H9 (cell line): ENCODE results near the gene DLG5. TPM values are rescaled to one million over a fixed set of nuclear protein-coding genes. Genes with fewer than 3 reads are reported as not detected.

ENCODE experiments used
- DNase-seq: peaks from one replicate; pipeline ENCODE4 v3.0.0-alpha.2; 2017
- H2AFZ ChIP-seq: one replicate; pipeline ENCODE4 v1.6.1; 2013; ENCODE audit warnings: mild to moderate bottlenecking, low read length, control low read depth, moderate library complexity
- H2AK5ac ChIP-seq: 2 replicates; pipeline ENCODE4 v1.6.1; 2013; ENCODE audit warnings: low read length, control low read depth, mixed read lengths; ENCODE audit not compliant: insufficient read length
- H2BK120ac ChIP-seq: one replicate; pipeline ENCODE4 v1.6.1; 2013; ENCODE audit warnings: low read depth, mild to moderate bottlenecking, low read length, control low read depth, inconsistent platforms; ENCODE audit not compliant: poor library complexity, severe bottlenecking
- H2BK12ac ChIP-seq: 2 replicates; pipeline ENCODE4 v1.6.1; 2013; ENCODE audit warnings: low read length, control low read depth, mixed read lengths, low read depth; ENCODE audit not compliant: insufficient read length
- H2BK15ac ChIP-seq: 2 replicates; pipeline ENCODE4 v1.6.1; 2013; ENCODE audit warnings: low read depth, low read length, control low read depth
- H2BK20ac ChIP-seq: one replicate; pipeline ENCODE4 v1.6.1; 2013; ENCODE audit warnings: low read depth, mild to moderate bottlenecking, low read length, control low read depth, inconsistent platforms; ENCODE audit not compliant: poor library complexity, severe bottlenecking
- H2BK5ac ChIP-seq: 2 replicates; pipeline ENCODE4 v1.6.1; 2013; ENCODE audit warnings: low read length, control low read depth, mixed read lengths; ENCODE audit not compliant: insufficient read length
- H3K14ac ChIP-seq: 2 replicates; pipeline ENCODE4 v1.6.1; 2013; ENCODE audit warnings: low read length, control low read depth; ENCODE audit not compliant: insufficient read depth
- H3K18ac ChIP-seq: 2 replicates; pipeline ENCODE4 v1.6.1; 2013; ENCODE audit warnings: low read depth, mild to moderate bottlenecking, mixed read lengths, low read length, control low read depth; ENCODE audit not compliant: insufficient read length
- H3K23ac ChIP-seq: 2 replicates; pipeline ENCODE4 v1.6.1; 2013; ENCODE audit warnings: low read length, control low read depth, mixed read lengths, low read depth; ENCODE audit not compliant: insufficient read length
- H3K23me2 ChIP-seq: 2 replicates; pipeline ENCODE4 v1.6.1; 2013; ENCODE audit warnings: low read depth, mild to moderate bottlenecking, mixed read lengths, low read length, control low read depth; ENCODE audit not compliant: insufficient read length, poor library complexity, severe bottlenecking
- H3K27ac ChIP-seq: 2 replicates; pipeline ENCODE4 v1.5.1; 2013; ENCODE audit warnings: low read length, control low read depth, mixed read lengths, low read depth; ENCODE audit not compliant: insufficient read length
- H3K27me3 ChIP-seq: 2 replicates; pipeline ENCODE4 v1.6.1; 2013; ENCODE audit warnings: low read length, control low read depth, inconsistent platforms; ENCODE audit not compliant: insufficient read depth
- H3K4ac ChIP-seq: 2 replicates; pipeline ENCODE4 v1.6.1; 2013; ENCODE audit warnings: low read depth, mild to moderate bottlenecking, control low read depth, inconsistent platforms, low read length, moderate library complexity
- H3K4me1 ChIP-seq: 2 replicates; pipeline ENCODE4 v1.6.1; 2013; ENCODE audit warnings: low read length, control low read depth, inconsistent platforms; ENCODE audit not compliant: insufficient read depth
- H3K4me2 ChIP-seq: 2 replicates; pipeline ENCODE4 v1.6.1; 2013; ENCODE audit warnings: low read length, control low read depth, mixed read lengths; ENCODE audit not compliant: insufficient read length, insufficient read depth
- H3K56ac ChIP-seq: 2 replicates; pipeline ENCODE4 v1.6.1; 2013; ENCODE audit warnings: low read depth, mild to moderate bottlenecking, mixed read lengths, low read length, control low read depth; ENCODE audit not compliant: insufficient read length
- H3K79me1 ChIP-seq: 2 replicates; pipeline ENCODE4 v1.6.1; 2013; ENCODE audit warnings: low read depth, mild to moderate bottlenecking, moderate library complexity, low read length, control low read depth, inconsistent platforms; ENCODE audit not compliant: insufficient read depth, poor library complexity, severe bottlenecking
- H3K79me2 ChIP-seq: 2 replicates; pipeline ENCODE4 v1.6.1; 2013; ENCODE audit warnings: low read length, control low read depth, inconsistent platforms; ENCODE audit not compliant: insufficient read depth
- H3K9ac ChIP-seq: 2 replicates; pipeline ENCODE4 v1.6.1; 2013; ENCODE audit warnings: low read length, control low read depth, mixed read lengths; ENCODE audit not compliant: insufficient read length; ENCODE audit errors: extremely low read depth
- H3K9me3 ChIP-seq: one replicate; pipeline ENCODE4 v1.6.1; 2013; ENCODE audit warnings: low read depth, low read length, inconsistent platforms; ENCODE audit not compliant: control insufficient read depth
- H3T11ph ChIP-seq: one replicate; pipeline ENCODE4 v1.6.1; 2013; ENCODE audit warnings: mild to moderate bottlenecking, low read length, control low read depth, inconsistent platforms
- H4K20me1 ChIP-seq: one replicate; pipeline ENCODE4 v1.6.1; 2013; ENCODE audit not compliant: control insufficient read depth, insufficient read length, insufficient read depth
- H4K5ac ChIP-seq: 2 replicates; pipeline ENCODE4 v1.6.1; 2013; ENCODE audit warnings: low read depth, mild to moderate bottlenecking, mixed read lengths, low read length, control low read depth; ENCODE audit not compliant: insufficient read length
- H4K8ac ChIP-seq: replicated peaks from 2 replicates; pipeline ENCODE4 v1.6.1; 2013; ENCODE audit warnings: low read length, control low read depth, mixed read lengths, low read depth; ENCODE audit not compliant: insufficient read length
- H4K91ac ChIP-seq: 2 replicates; pipeline ENCODE4 v1.6.1; 2013; ENCODE audit warnings: low read depth, mild to moderate bottlenecking, moderate library complexity, mixed read lengths, low read length, control low read depth; ENCODE audit not compliant: insufficient read length
- H3K27ac Mint-ChIP-seq, 3 experiments: 2 replicates in 2 of 3; 3 replicates in 1 of 3; pipeline ENCODE4 v1.8.0; 2020 to 2021; ENCODE audit warnings: mixed read lengths in 3 of 3, mild to moderate bottlenecking in 1 of 3, moderate library complexity in 1 of 3
- H3K27me3 Mint-ChIP-seq: 2 replicates; pipeline ENCODE4 v1.8.0; 2021; ENCODE audit warnings: low read depth, mild to moderate bottlenecking, moderate library complexity, mixed read lengths
- H3K36me3 Mint-ChIP-seq, 3 experiments: 2 replicates in 2 of 3; 3 replicates in 1 of 3; pipeline ENCODE4 v1.8.0; 2020 to 2021; ENCODE audit warnings: low read depth in 3 of 3, mixed read lengths in 3 of 3; ENCODE audit not compliant: insufficient read depth in 1 of 3
- H3K4me1 Mint-ChIP-seq, 2 experiments: 2 replicates each; pipeline ENCODE4 v1.8.0; 2020; ENCODE audit warnings: mixed read lengths in 2 of 2
- H3K4me3 Mint-ChIP-seq, 2 experiments: 2 replicates in 1 of 2; 3 replicates in 1 of 2; pipeline ENCODE4 v1.8.0; 2020 to 2021; ENCODE audit warnings: mild to moderate bottlenecking in 2 of 2, mixed read lengths in 2 of 2, moderate library complexity in 1 of 2
- H3K9me3 Mint-ChIP-seq, 2 experiments: 2 replicates in 1 of 2; 3 replicates in 1 of 2; pipeline ENCODE4 v1.8.0; 2020; ENCODE audit warnings: mild to moderate bottlenecking in 2 of 2, mixed read lengths in 2 of 2, moderate library complexity in 1 of 2
- CTCF ChIP-seq: fragments of 200-600 bp; sonication (generic); conservative IDR thresholded peaks from 3 replicates; pipeline ENCODE4 v1.8.0; 2021; ENCODE audit warnings: antibody characterized with exemption, mild to moderate bottlenecking
- WGBS: extraction: QIAGEN DNeasy Blood & Tissue Kit; methylation state at CpG from one replicate; pipeline ENCODE4 v1.1.7; 2013; ENCODE audit warnings: missing lambda C conversion rate, low lambda C conversion rate, mixed read lengths; ENCODE audit not compliant: insufficient read length; ENCODE audit errors: extremely low coverage; 5-methylcytosine and 5-hydroxymethylcytosine counted together
- total RNA-seq: library from RNA; stranded (reverse); gene quantifications from 2 replicates; pipeline ENCODE4 v1.2.1, GENCODE V29; 2021

The DLG5 gene
- total RNA-seq, 1 experiment from 2014 or later, result 67.4 TPM

- Mint-ChIP-seq H3K36me3 (peaks cover 40 to 66% (median 47%) of the 10 kb centered on the region in 3 experiments), H3K27me3 (no peaks in the 10 kb centered on the region; the same call in 1 of the 2 replicates), H3K9me3 (peaks cover 11 to 15% of the 10 kb centered on the region in 2 experiments), H3K27ac (no peak overlapping the region; a peak in 1 of 7 replicates), H3K4me1 (no peaks in the 10 kb centered on the region), H3K4me3 (no peak overlapping the region)
- H4K91ac ChIP-seq, result no peak overlapping the region
- no CpG with 5 or more reads among the region's 27 CpGs for WGBS
- no peak for DNase-seq
- H4K5ac ChIP-seq, result no peak overlapping the region
- no peak overlapping the region for H2AFZ ChIP-seq
- no peak overlapping the region for H3K14ac ChIP-seq
- H3K27me3 ChIP-seq, result no peaks in the 10 kb centered on the region
- TF ChIP-seq CTCF, result no peak
- H3K9me3 ChIP-seq, result no peaks in the 10 kb centered on the region
- no peaks in the 10 kb centered on the region for H3K79me1 ChIP-seq
- H3T11ph ChIP-seq, result no peak overlapping the region
- H2BK12ac ChIP-seq, result no peak overlapping the region
- H2BK20ac ChIP-seq, result no peak overlapping the region
- H3K4ac ChIP-seq, result no peak overlapping the region
- H3K18ac ChIP-seq, result no peak overlapping the region
- H3K23me2 ChIP-seq, result no peaks in the 10 kb centered on the region
- no peak overlapping the region for H2BK120ac ChIP-seq
- H4K8ac ChIP-seq, result no peak overlapping the region
- H2BK15ac ChIP-seq, result no peak overlapping the region
- no peak overlapping the region for H3K9ac ChIP-seq
- H3K4me2 ChIP-seq, result no peak overlapping the region
- H3K56ac ChIP-seq, result no peak overlapping the region
- H3K23ac ChIP-seq, result no peak overlapping the region
- H3K4me1 ChIP-seq, result no peaks in the 10 kb centered on the region
- no peak overlapping the region for H2BK5ac ChIP-seq
- H3K79me2 ChIP-seq, result no peaks in the 10 kb centered on the region
- no peak overlapping the region for H3K27ac ChIP-seq
- no peak overlapping the region for H2AK5ac ChIP-seq
- no peaks in the 10 kb centered on the region for H4K20me1 ChIP-seq
Observed at GRCh38 chr10:77781451-77782327, 144.9 kb downstream of the DLG5 start.
